ENCODE results near the gene PCIF1.

PCIF1 gene

DNA sequence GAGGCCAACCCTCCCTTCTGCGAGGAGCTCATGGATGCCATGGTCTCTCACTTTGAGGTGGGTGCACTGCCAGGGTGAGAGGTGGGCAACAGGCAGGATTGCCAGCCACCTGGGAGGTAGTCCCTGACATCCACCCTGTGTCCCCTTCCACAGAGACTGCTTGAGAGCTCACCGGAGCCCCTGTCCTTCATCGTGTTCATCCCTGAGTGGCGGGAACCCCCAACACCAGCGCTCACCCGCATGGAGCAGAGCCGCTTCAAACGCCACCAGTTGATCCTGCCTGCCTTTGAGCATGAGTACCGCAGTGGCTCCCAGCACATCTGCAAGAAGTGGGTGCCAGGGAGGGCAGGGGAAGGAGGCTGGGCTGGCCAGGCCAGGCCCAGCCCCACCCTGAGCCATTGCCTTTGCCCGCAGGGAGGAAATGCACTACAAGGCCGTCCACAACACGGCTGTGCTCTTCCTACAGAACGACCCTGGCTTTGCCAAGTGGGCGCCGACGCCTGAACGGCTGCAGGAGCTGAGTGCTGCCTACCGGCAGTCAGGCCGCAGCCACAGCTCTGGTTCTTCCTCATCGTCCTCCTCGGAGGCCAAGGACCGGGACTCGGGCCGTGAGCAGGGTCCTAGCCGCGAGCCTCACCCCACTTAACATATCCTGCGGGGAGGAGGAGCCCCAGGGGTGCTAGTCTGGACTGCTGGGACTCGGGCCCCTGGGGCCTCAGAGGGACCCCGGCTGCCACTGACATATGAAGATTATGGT is 12.8 kb downstream of the PCIF1 start:
- peak overlapping the region; percentile 86 for H3K27ac ChIP-seq
- no peak for DNase-seq (ENCODE audit: low spot score)
- TF ChIP-seq, protein P1, sequence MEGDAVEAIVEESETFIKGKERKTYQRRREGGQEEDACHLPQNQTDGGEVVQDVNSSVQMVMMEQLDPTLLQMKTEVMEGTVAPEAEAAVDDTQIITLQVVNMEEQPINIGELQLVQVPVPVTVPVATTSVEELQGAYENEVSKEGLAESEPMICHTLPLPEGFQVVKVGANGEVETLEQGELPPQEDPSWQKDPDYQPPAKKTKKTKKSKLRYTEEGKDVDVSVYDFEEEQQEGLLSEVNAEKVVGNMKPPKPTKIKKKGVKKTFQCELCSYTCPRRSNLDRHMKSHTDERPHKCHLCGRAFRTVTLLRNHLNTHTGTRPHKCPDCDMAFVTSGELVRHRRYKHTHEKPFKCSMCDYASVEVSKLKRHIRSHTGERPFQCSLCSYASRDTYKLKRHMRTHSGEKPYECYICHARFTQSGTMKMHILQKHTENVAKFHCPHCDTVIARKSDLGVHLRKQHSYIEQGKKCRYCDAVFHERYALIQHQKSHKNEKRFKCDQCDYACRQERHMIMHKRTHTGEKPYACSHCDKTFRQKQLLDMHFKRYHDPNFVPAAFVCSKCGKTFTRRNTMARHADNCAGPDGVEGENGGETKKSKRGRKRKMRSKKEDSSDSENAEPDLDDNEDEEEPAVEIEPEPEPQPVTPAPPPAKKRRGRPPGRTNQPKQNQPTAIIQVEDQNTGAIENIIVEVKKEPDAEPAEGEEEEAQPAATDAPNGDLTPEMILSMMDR (conservative IDR thresholded peaks at IDR 0.05; ENCODE audit: low read depth) = no peak
- POLR2A ChIA-PET (ENCODE audit: low non-redundant PET) = interaction anchor here (1.0 to 5.6 kb wide), 3 partner anchors 13 to 23 kb away, joined by 3 to 35 read pairs (median 5); partner anchors contain the start of gene PCIF1
- CTCF ChIA-PET = interaction anchor here (0.6 to 3.4 kb wide), 9 partner anchors 16 to 771 kb away, joined by 3 to 19 read pairs (median 4); no protein-coding TSS in a partner anchor

DNA sequence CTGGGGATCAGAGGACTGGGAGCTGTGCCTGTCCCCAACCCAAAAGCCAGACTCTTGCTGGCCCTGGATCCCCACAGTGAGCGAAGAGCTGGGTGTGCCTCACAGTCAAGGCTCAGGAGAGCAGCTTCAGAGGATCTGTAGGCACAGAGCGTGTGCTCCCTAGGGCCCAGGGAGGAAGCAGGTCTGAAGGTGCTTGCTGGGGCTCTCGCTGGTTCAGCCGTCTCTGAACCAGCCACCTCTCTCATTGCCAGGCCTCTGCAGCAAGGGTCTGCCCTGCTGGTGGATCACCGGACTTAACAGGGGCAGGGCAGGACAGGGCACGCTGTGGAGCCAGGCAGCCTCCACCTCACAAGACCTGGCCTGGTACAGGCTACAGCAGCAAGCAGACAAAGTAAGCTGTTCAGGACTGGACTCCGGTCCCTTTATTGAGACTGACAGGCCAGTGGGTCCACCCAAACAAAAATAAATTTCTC is 13.8 kb downstream of the PCIF1 start:
- CTCF ChIA-PET = interaction anchor here (0.6 to 3.4 kb wide), 7 partner anchors 12 to 450 kb away, joined by 3 to 19 read pairs (median 4); no protein-coding TSS in a partner anchor
- TF ChIP-seq, protein P1 (conservative IDR thresholded peaks at IDR 0.05; ENCODE audit: low read depth) = no peak
- DNase-seq (ENCODE audit: low spot score) = no peak
- POLR2A ChIA-PET (ENCODE audit: low non-redundant PET) = interaction anchor here (0.6 to 5.6 kb wide), 3 partner anchors 14 to 987 kb away, joined by 4 to 35 read pairs (median 6); partner anchors contain the start of gene PCIF1
- peak overlapping the region; percentile 86 for H3K27ac ChIP-seq

DNA sequence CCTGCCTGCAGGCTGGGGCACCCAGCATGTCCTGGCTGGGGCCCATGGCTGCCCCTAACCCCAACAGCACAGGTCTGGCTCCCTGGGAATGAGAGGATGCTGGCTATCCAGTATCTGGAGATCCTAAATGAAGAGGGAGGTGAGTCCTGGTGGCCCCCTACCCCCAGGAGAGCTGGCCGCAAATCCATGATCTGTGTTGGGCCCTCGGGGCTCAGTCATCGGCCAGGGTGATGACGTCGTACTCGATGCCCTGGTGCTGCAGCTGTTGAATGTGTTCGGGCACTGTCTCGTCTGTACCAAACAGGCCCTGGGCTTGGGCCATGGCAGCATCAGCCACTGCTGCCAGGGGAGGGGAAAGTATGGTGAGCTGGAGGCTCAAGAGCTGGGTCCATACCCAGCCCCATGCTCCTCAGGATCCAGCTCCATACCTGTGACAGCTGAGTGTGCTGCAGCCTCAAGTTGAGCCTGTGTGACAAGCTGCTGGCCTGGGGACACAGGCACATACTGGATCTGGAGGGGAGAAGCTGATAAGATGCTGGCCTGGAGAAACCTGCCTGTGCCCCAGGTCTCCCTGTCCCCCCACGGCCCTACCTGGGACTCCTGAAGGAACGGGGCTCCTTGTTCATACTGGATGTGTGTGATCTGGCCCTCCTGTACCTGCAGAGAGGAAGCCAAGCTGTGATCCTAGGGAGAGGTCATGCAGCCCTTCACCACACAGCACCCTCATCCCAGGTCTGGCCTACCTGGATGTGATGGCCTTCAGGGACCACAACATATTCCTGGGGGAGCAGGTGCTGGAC is 14.5 kb downstream of the PCIF1 start:
- ChIA-PET POLR2A (ENCODE audit: low non-redundant PET) (interaction anchor here (0.6 to 5.6 kb wide), 3 partner anchors 15 to 987 kb away, joined by 4 to 35 read pairs (median 6); partner anchors contain the start of gene PCIF1), CTCF (interaction anchor here (0.6 to 3.4 kb wide), 5 partner anchors 14 to 66 kb away, joined by 3 to 19 read pairs (median 4); no protein-coding TSS in a partner anchor)
- peak overlapping the region; percentile 86 for H3K27ac ChIP-seq
- TF ChIP-seq, protein P1 (conservative IDR thresholded peaks at IDR 0.05; ENCODE audit: low read depth) = no peak
- no peak for DNase-seq (ENCODE audit: low spot score)

DNA sequence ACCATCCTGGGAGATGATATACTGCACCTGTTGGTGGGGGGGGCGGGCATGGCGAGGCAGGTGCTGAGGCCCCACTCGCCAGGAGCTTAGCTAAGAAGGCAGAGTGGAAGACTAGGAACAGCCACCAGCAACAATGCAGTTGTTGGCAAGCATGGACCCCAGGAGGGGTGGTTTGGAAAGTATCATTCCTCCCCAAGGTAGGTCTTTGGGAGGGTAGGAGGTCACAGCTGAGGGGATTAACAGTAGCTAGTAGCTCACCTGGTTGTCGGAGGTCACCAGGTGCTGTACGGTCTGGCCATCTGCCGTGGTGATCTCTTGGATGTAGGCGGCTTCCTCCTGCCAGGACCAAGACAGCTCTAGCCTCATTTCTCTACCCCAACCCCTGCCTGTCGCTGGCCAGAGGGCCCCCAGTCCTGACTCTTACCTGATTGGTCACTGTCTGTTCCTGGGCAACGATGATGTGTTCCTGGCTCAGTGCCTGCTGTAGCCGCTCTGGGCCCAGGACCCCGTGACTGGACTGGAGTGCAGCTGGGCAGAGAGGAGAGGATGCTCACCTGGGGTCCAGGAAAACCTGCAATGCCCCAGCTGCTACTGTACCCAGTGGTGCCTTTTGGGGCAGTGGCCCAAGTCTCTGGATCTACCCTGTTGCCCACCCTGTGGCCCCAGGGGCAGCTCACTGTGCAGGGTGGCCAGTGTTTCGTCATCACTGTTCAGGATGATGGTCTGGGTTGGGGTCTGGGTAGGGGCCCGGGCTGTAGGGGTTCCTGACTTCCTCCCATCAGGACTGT is 15.3 kb downstream of the PCIF1 start:
- ChIA-PET CTCF (interaction anchor here (0.6 to 3.4 kb wide), 2 partner anchors 20 to 27 kb away, joined by 4 to 19 read pairs; no protein-coding TSS in a partner anchor), POLR2A (ENCODE audit: low non-redundant PET) (interaction anchor here (5.6 kb wide), 1 partner anchor 15 kb away, joined by 35 read pairs; the partner anchor contains the start of gene PCIF1)
- peak overlapping the region; percentile 86 for H3K27ac ChIP-seq
- DNase-seq (ENCODE audit: low spot score) = no peak
- TF ChIP-seq, protein P1 (conservative IDR thresholded peaks at IDR 0.05; ENCODE audit: low read depth) = no peak

DNA sequence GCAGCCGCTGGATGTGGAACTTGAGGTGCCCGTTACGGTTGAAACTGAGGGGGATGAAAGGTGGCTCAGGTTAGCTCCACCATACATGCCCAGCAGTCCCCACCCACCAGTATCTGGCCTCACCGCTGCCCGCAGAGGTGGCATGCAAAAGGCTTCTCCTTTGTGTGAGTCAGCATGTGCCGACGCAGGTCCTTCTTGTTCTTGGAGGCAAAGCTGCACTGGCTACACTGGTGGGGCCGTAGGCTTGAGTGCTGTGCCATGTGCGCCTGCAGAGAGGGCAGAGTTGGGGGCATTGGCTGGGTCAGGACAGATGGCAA is 15.8 kb downstream of the PCIF1 start:
- CTCF ChIA-PET = interaction anchor here (3.4 kb wide), 1 partner anchor 19 kb away, joined by 19 read pairs; no protein-coding TSS in a partner anchor

More for the DNA sequence above, 15.8 kb downstream of the PCIF1 start:
- peak overlapping the region; percentile 86 for H3K27ac ChIP-seq
- POLR2A ChIA-PET (ENCODE audit: low non-redundant PET) = interaction anchor here (5.6 kb wide), 1 partner anchor 16 kb away, joined by 35 read pairs; the partner anchor contains the start of gene PCIF1
- no peak for DNase-seq (ENCODE audit: low spot score)
- TF ChIP-seq, protein P1 (conservative IDR thresholded peaks at IDR 0.05; ENCODE audit: low read depth) = no peak
